Measurements from ENCODE around the gene TOX3.

TOX3 gene

GRCh38 chr16:52494621-52495020 lies 52.3 kb downstream of the TOX3 start:
- no peak overlapping the region for H3K18ac ChIP-seq (ENCODE audit: low read length)
- no peak overlapping the region for H4K91ac ChIP-seq (ENCODE audit: low read depth, low read length)
- H3K79me1 ChIP-seq (ENCODE audit: low read length), result no peaks in the 10 kb centered on the region
- no peak overlapping the region for H3K4me3 ChIP-seq (ENCODE audit: low read depth, low read length)
- no peaks in the 10 kb centered on the region for H3K4me1 ChIP-seq (ENCODE audit: control insufficient read depth in 1 of 2, insufficient read depth in 2 of 2, low read length in 2 of 2)
- H3K4me2 ChIP-seq (ENCODE audit: low read length), result no peak overlapping the region
- no peak overlapping the region for H3K4ac ChIP-seq (ENCODE audit: low read depth, low read length)
- H4K8ac ChIP-seq (ENCODE audit: low read depth, low read length), result no peak overlapping the region
- H3K79me2 ChIP-seq (ENCODE audit: control insufficient read depth, insufficient read depth, low read length, poor library complexity), result no peaks in the 10 kb centered on the region
- H4K12ac ChIP-seq (ENCODE audit: low read depth, low read length), result no peak overlapping the region
- no peaks in the 10 kb centered on the region for H3K27me3 ChIP-seq (ENCODE audit: insufficient read depth, low read length)
- no peaks in the 10 kb centered on the region for H3K9me3 ChIP-seq (ENCODE audit: insufficient read depth, low read depth, low read length)
- H3K23ac ChIP-seq (ENCODE audit: low read length), result no peak overlapping the region
- H2BK5ac ChIP-seq (ENCODE audit: low read depth, low read length, poor library complexity), result no peak overlapping the region
- H2AK5ac ChIP-seq (ENCODE audit: low read length), result no peak overlapping the region
- no peak overlapping the region for H2BK120ac ChIP-seq (ENCODE audit: insufficient read depth, low read length, poor library complexity)
- no peak for DNase-seq
- no peak overlapping the region for H2AFZ ChIP-seq (ENCODE audit: insufficient read depth, low read length, poor library complexity)
- H3K27ac ChIP-seq (ENCODE audit: low read depth, low read length), result no peak overlapping the region
- no peaks in the 10 kb centered on the region for H3K36me3 ChIP-seq (ENCODE audit: control insufficient read depth in 1 of 2, insufficient read depth in 2 of 2, low read length in 2 of 2)
- H3K9ac ChIP-seq (ENCODE audit: low read length), result no peak overlapping the region
- no peak overlapping the region for H3K14ac ChIP-seq (ENCODE audit: low read length)
- WGBS (ENCODE audit: extremely low coverage, insufficient coverage, insufficient read length), result no CpG with 5 or more reads among the region's 3 CpGs
- H2BK12ac ChIP-seq (ENCODE audit: low read length), result no peak overlapping the region

- no peaks in the 10 kb centered on the region for H3K27me3 ChIP-seq (ENCODE audit: insufficient read depth, low read length)
- no peaks in the 10 kb centered on the region for H3K36me3 ChIP-seq (ENCODE audit: control insufficient read depth in 1 of 2, insufficient read depth in 2 of 2, low read length in 2 of 2)
- no peak overlapping the region for H2BK5ac ChIP-seq (ENCODE audit: low read depth, low read length, poor library complexity)
- H3K23ac ChIP-seq (ENCODE audit: low read length), result no peak overlapping the region
- no peak overlapping the region for H2BK12ac ChIP-seq (ENCODE audit: low read length)
- H3K9ac ChIP-seq (ENCODE audit: low read length), result no peak overlapping the region
- no peaks in the 10 kb centered on the region for H3K9me3 ChIP-seq (ENCODE audit: insufficient read depth, low read depth, low read length)
- H3K27ac ChIP-seq (ENCODE audit: low read depth, low read length), result no peak overlapping the region
- no peak overlapping the region for H3K4me3 ChIP-seq (ENCODE audit: low read depth, low read length)
- H4K91ac ChIP-seq (ENCODE audit: low read depth, low read length), result no peak overlapping the region
- no peak overlapping the region for H4K12ac ChIP-seq (ENCODE audit: low read depth, low read length)
- no peaks in the 10 kb centered on the region for H3K79me1 ChIP-seq (ENCODE audit: low read length)
- H2BK120ac ChIP-seq (ENCODE audit: insufficient read depth, low read length, poor library complexity), result no peak overlapping the region
- no peak for DNase-seq
- no peak overlapping the region for H3K4me2 ChIP-seq (ENCODE audit: low read length)
- no peak overlapping the region for H2AFZ ChIP-seq (ENCODE audit: insufficient read depth, low read length, poor library complexity)
- no peak overlapping the region for H3K4ac ChIP-seq (ENCODE audit: low read depth, low read length)
- no peaks in the 10 kb centered on the region for H3K4me1 ChIP-seq (ENCODE audit: control insufficient read depth in 1 of 2, insufficient read depth in 2 of 2, low read length in 2 of 2)
- H3K79me2 ChIP-seq (ENCODE audit: control insufficient read depth, insufficient read depth, low read length, poor library complexity), result no peaks in the 10 kb centered on the region
- no peak overlapping the region for H3K14ac ChIP-seq (ENCODE audit: low read length)
- WGBS (ENCODE audit: extremely low coverage, insufficient coverage, insufficient read length), result no CpG with 5 or more reads among the region's 4 CpGs
- no peak overlapping the region for H2AK5ac ChIP-seq (ENCODE audit: low read length)
- H4K8ac ChIP-seq (ENCODE audit: low read depth, low read length), result no peak overlapping the region
- no peak overlapping the region for H3K18ac ChIP-seq (ENCODE audit: low read length)
Measured at GRCh38 chr16:52494145-52494544, 52.8 kb downstream of the TOX3 start.

- no peaks in the 10 kb centered on the region for H3K9me3 ChIP-seq (ENCODE audit: insufficient read depth, low read depth, low read length)
- no peaks in the 10 kb centered on the region for H3K27me3 ChIP-seq (ENCODE audit: insufficient read depth, low read length)
- H2BK12ac ChIP-seq (ENCODE audit: low read length), result no peak overlapping the region
- no peaks in the 10 kb centered on the region for H3K36me3 ChIP-seq (ENCODE audit: control insufficient read depth in 1 of 2, insufficient read depth in 2 of 2, low read length in 2 of 2)
- no peaks in the 10 kb centered on the region for H3K79me1 ChIP-seq (ENCODE audit: low read length)
- no peak overlapping the region for H3K4me2 ChIP-seq (ENCODE audit: low read length)
- WGBS (ENCODE audit: extremely low coverage, insufficient coverage, insufficient read length), result no CpG with 5 or more reads among the region's 5 CpGs
- no peaks in the 10 kb centered on the region for H3K79me2 ChIP-seq (ENCODE audit: control insufficient read depth, insufficient read depth, low read length, poor library complexity)
- no peak overlapping the region for H3K9ac ChIP-seq (ENCODE audit: low read length)
- H2BK120ac ChIP-seq (ENCODE audit: insufficient read depth, low read length, poor library complexity), result no peak overlapping the region
- no peak overlapping the region for H3K4ac ChIP-seq (ENCODE audit: low read depth, low read length)
- no peak overlapping the region for H4K8ac ChIP-seq (ENCODE audit: low read depth, low read length)
- no peak overlapping the region for H3K14ac ChIP-seq (ENCODE audit: low read length)
- no peak overlapping the region for H3K23ac ChIP-seq (ENCODE audit: low read length)
- no peak overlapping the region for H3K18ac ChIP-seq (ENCODE audit: low read length)
- H3K4me1 ChIP-seq (ENCODE audit: control insufficient read depth in 1 of 2, insufficient read depth in 2 of 2, low read length in 2 of 2), result no peaks in the 10 kb centered on the region
- H2BK5ac ChIP-seq (ENCODE audit: low read depth, low read length, poor library complexity), result no peak overlapping the region
- no peak overlapping the region for H4K12ac ChIP-seq (ENCODE audit: low read depth, low read length)
- no peak overlapping the region for H3K27ac ChIP-seq (ENCODE audit: low read depth, low read length)
- no peak overlapping the region for H3K4me3 ChIP-seq (ENCODE audit: low read depth, low read length)
- H2AK5ac ChIP-seq (ENCODE audit: low read length), result no peak overlapping the region
- no peak for DNase-seq
- no peak overlapping the region for H2AFZ ChIP-seq (ENCODE audit: insufficient read depth, low read length, poor library complexity)
- H4K91ac ChIP-seq (ENCODE audit: low read depth, low read length), result no peak overlapping the region
Measured at GRCh38 chr16:52492789-52493357, 54.1 kb downstream of the TOX3 start.

- H3K36me3 ChIP-seq (ENCODE audit: control insufficient read depth in 1 of 2, insufficient read depth in 2 of 2, low read length in 2 of 2), result no peaks in the 10 kb centered on the region
- no peak overlapping the region for H3K4me2 ChIP-seq (ENCODE audit: low read length)
- H4K91ac ChIP-seq (ENCODE audit: low read depth, low read length), result no peak overlapping the region
- H2BK120ac ChIP-seq (ENCODE audit: insufficient read depth, low read length, poor library complexity), result no peak overlapping the region
- no peak overlapping the region for H4K8ac ChIP-seq (ENCODE audit: low read depth, low read length)
- no peak overlapping the region for H4K12ac ChIP-seq (ENCODE audit: low read depth, low read length)
- no peak overlapping the region for H2AFZ ChIP-seq (ENCODE audit: insufficient read depth, low read length, poor library complexity)
- H2AK5ac ChIP-seq (ENCODE audit: low read length), result no peak overlapping the region
- H3K18ac ChIP-seq (ENCODE audit: low read length), result no peak overlapping the region
- no peak overlapping the region for H2BK12ac ChIP-seq (ENCODE audit: low read length)
- no CpG with 5 or more reads among the region's 1 CpG for WGBS (ENCODE audit: extremely low coverage, insufficient coverage, insufficient read length)
- H3K4me1 ChIP-seq (ENCODE audit: control insufficient read depth in 1 of 2, insufficient read depth in 2 of 2, low read length in 2 of 2), result no peaks in the 10 kb centered on the region
- H2BK5ac ChIP-seq (ENCODE audit: low read depth, low read length, poor library complexity), result no peak overlapping the region
- DNase-seq, result no peak
- H3K23ac ChIP-seq (ENCODE audit: low read length), result no peak overlapping the region
- no peak overlapping the region for H3K14ac ChIP-seq (ENCODE audit: low read length)
- no peak overlapping the region for H3K27ac ChIP-seq (ENCODE audit: low read depth, low read length)
- H3K4ac ChIP-seq (ENCODE audit: low read depth, low read length), result no peak overlapping the region
- no peaks in the 10 kb centered on the region for H3K27me3 ChIP-seq (ENCODE audit: insufficient read depth, low read length)
- no peaks in the 10 kb centered on the region for H3K79me1 ChIP-seq (ENCODE audit: low read length)
- no peaks in the 10 kb centered on the region for H3K9me3 ChIP-seq (ENCODE audit: insufficient read depth, low read depth, low read length)
- no peak overlapping the region for H3K4me3 ChIP-seq (ENCODE audit: low read depth, low read length)
- H3K79me2 ChIP-seq (ENCODE audit: control insufficient read depth, insufficient read depth, low read length, poor library complexity), result no peaks in the 10 kb centered on the region
- H3K9ac ChIP-seq (ENCODE audit: low read length), result no peak overlapping the region
Measured at GRCh38 chr16:52491216-52491615, 55.7 kb downstream of the TOX3 start.
